Measurements from ENCODE around the gene EXOC4.
A peak's percentile ranks its signal among the peaks of the same experiment; 100 is the strongest.
"Not testable (repeated sequence)": the region's sequence is repeated elsewhere in the genome, so short reads cannot be mapped to it uniquely, and the experiment has no call there.

EXOC4 gene

GRCh38 chr7:133252858-133253518 is at the start of gene EXOC4:
EXOC4 (plus strand) TSS chr7:133253078.
- DNase-seq (ENCODE audit: low spot score) = peak; percentile 95
- Histone ChIP-seq H3K4me3 (peak within 1 kb of the TSS; percentile 79), H3K27ac (peak within 1 kb of the TSS; percentile 79 to 83)
- TF ChIP-seq, protein P1, sequence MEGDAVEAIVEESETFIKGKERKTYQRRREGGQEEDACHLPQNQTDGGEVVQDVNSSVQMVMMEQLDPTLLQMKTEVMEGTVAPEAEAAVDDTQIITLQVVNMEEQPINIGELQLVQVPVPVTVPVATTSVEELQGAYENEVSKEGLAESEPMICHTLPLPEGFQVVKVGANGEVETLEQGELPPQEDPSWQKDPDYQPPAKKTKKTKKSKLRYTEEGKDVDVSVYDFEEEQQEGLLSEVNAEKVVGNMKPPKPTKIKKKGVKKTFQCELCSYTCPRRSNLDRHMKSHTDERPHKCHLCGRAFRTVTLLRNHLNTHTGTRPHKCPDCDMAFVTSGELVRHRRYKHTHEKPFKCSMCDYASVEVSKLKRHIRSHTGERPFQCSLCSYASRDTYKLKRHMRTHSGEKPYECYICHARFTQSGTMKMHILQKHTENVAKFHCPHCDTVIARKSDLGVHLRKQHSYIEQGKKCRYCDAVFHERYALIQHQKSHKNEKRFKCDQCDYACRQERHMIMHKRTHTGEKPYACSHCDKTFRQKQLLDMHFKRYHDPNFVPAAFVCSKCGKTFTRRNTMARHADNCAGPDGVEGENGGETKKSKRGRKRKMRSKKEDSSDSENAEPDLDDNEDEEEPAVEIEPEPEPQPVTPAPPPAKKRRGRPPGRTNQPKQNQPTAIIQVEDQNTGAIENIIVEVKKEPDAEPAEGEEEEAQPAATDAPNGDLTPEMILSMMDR (IDR thresholded peaks at IDR 0.05) = no peak

- H3K27ac ChIP-seq = no peak overlapping the region
- no peak for DNase-seq (ENCODE audit: low spot score)
- TF ChIP-seq, protein P1 (IDR thresholded peaks at IDR 0.05) = no peak
- H3K4me3 ChIP-seq = no peak overlapping the region
These were observed 49.4 kb upstream of the EXOC4 start for GRCh38 chr7:133203490-133203889.

DNA sequence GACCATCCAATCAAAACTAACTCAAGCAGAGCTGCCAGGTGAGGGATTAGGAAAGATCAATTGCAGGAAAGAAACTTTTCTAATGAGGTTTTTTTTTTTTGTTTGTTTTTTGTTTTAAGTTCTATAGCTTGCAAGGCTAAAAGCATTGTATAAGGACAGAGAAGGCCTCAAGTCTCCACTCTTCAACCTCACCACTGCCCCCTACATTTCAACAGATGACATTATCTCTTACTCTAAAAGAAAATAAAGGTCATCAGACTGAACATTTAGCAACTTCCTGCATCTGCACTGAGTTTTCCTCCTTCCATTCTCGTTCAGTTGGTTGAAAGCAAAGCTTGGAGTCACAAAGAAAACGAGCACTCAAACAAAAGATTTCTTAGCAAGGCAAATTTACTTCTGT is 45.2 kb upstream of the EXOC4 start:
- Histone ChIP-seq H3K27ac (no peak overlapping the region), H3K4me3 (no peak overlapping the region)
- DNase-seq (ENCODE audit: low spot score) = no peak
- TF ChIP-seq, protein P1 (IDR thresholded peaks at IDR 0.05) = no peak

GRCh38 chr7:133210817-133211216 is 42.1 kb upstream of the EXOC4 start:
- H3K27ac ChIP-seq; H3K4me3 ChIP-seq; DNase-seq (ENCODE audit: low spot score): not testable (repeated sequence)

DNA sequence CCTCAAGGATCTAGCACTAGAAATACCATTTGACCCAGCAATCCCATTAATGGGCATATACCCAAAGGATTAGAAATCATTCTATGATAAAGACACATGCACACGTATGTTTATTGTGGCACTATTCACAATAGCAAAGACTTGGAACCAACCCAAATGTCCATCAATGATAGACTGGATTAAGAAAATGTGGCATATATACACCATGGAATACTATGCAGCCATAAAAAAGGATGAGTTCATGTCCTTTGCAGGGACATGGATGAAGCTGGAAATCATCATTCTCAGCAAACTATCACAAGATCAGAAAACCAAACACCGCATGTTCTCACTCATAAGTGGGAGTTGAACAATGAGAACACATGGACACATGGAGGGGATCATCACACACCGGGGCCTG is 39.1 kb upstream of the EXOC4 start:
- not testable (repeated sequence) for H3K4me3 ChIP-seq; DNase-seq (ENCODE audit: low spot score); H3K27ac ChIP-seq

GRCh38 chr7:133217773-133218172 is 35.1 kb upstream of the EXOC4 start:
- no peak overlapping the region for H3K27ac ChIP-seq
- H3K4me3 ChIP-seq = no peak overlapping the region
- DNase-seq (ENCODE audit: low spot score) = no peak
- TF ChIP-seq, protein P1 (IDR thresholded peaks at IDR 0.05) = no peak

DNA sequence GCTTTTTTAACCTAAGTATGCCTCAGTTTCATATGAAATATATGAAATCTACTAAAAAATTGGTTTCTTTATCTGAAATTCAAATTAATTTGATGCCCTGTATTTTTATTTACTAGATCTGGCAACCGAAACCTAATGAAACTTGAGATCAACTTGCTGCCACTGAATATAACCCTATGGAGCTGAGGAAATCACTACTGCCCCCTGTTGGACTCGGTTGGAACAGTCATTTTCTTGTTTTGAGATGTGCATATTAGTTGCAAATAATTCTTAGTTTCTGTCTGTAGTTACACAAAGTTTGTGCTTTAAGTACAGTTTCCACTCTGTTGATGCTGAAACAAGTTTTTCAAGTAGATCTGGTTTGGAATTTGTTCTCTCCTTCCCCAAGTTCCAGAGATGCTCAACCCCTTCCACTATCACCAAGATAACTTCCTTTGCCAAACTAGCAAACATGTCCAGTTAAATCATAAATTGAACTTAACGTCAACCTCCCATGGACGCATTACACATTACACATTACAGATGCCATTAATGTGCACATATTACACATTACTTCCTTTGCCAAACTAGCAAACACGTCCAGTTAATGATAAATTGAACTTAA is 22.2 kb upstream of the EXOC4 start:
- H3K27ac ChIP-seq = no peak overlapping the region
- no peak for DNase-seq (ENCODE audit: low spot score)
- H3K4me3 ChIP-seq = no peak overlapping the region
- TF ChIP-seq, protein P1 (IDR thresholded peaks at IDR 0.05) = peak; percentile 32

DNA sequence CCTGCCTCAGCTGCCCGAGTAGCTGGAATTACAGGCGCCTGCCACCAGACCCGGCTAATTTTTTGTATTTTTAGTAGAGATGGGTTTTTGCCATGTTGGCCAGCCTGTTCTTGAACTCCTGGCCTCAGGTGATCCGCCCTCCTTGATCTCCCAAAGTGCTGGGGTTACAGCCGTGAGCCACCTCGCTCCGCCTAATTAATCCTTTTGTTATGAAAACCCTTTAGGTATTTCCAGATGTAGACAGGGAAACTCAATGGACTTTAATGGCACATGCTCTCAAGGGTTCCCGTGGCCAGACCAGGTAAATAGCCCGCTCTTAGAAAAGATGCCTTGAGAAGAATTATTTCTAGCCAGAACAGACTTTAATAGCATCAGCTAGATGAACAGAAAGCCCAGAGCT is 19.7 kb upstream of the EXOC4 start:
- Histone ChIP-seq H3K27ac (no peak overlapping the region), H3K4me3 (no peak overlapping the region)
- DNase-seq (ENCODE audit: low spot score) = no peak
- TF ChIP-seq, protein P1 (IDR thresholded peaks at IDR 0.05) = no peak

Data from coronary artery (tissue), 2 donors.